ENCODE data around the gene VWC2. TPM values are rescaled to one million over a fixed set of nuclear protein-coding genes. Genes with fewer than 3 reads are reported as not detected.

Gene VWC2
- total RNA-seq, 1 donor from 2014 or later: 7.9 TPM

GRCh38 chr7:49928787-49929186 is 155.3 kb downstream of the VWC2 start:
- Histone ChIP-seq H3K36me3 (no peaks in the 10 kb centered on the region), H3K9me3 (replicated peaks) (peaks cover 30% of the 10 kb centered on the region), H3K4me1 (no peaks in the 10 kb centered on the region), H3K27me3 (ENCODE audit: low read depth) (no peaks in the 10 kb centered on the region), H3K4me3 (no peak overlapping the region), H3K27ac (replicated peaks) (no peak overlapping the region)
- DNase-seq: no peak
- intact Hi-C loops (cut with micrococcal nuclease): no loop called here
- no peak for TF ChIP-seq CTCF (IDR thresholded peaks at IDR 0.05; ENCODE audit: borderline replicate concordance)

GRCh38 chr7:49931627-49932026 is 158.2 kb downstream of the VWC2 start:
- intact Hi-C loops (cut with micrococcal nuclease): no loop called here
- no peak for DNase-seq
- Histone ChIP-seq H3K27me3 (ENCODE audit: low read depth) (no peaks in the 10 kb centered on the region), H3K4me1 (no peaks in the 10 kb centered on the region), H3K36me3 (no peaks in the 10 kb centered on the region), H3K9me3 (replicated peaks) (peaks cover 30% of the 10 kb centered on the region), H3K4me3 (no peak overlapping the region), H3K27ac (replicated peaks) (no peak overlapping the region)
- TF ChIP-seq CTCF (IDR thresholded peaks at IDR 0.05; ENCODE audit: borderline replicate concordance): no peak

- intact Hi-C loops (cut with micrococcal nuclease): no loop called here
These were observed 164.2 kb downstream of the VWC2 start for GRCh38 chr7:49937608-49938007.

More at GRCh38 chr7:49937608-49938007, 164.2 kb downstream of the VWC2 start:
- H3K27me3 ChIP-seq (ENCODE audit: low read depth): no peaks in the 10 kb centered on the region
- no peaks in the 10 kb centered on the region for H3K36me3 ChIP-seq
- H3K4me1 ChIP-seq: no peaks in the 10 kb centered on the region
- H3K27ac ChIP-seq (replicated peaks): no peak overlapping the region
- no peak overlapping the region for H3K4me3 ChIP-seq
- no peak for DNase-seq
- H3K9me3 ChIP-seq (replicated peaks): peaks cover 24% of the 10 kb centered on the region
- no peak for TF ChIP-seq CTCF (IDR thresholded peaks at IDR 0.05; ENCODE audit: borderline replicate concordance)
